K562 (cell line): ENCODE measurements around the gene TMEM217. TPM values are rescaled to one million over a fixed set of nuclear protein-coding genes. Genes with fewer than 3 reads are reported as not detected.

Experiments
- BRCA1 ChIP-seq, 2 experiments: fragments of 450-650 bp in 1 of 2; sonication (generic) in 1 of 2; formaldehyde crosslinking in 1 of 2; IDR thresholded peaks; 2 replicates each; pipeline versions ENCODE4 v1.5.0 to v1.6.1; 2017 to 2020; ENCODE audit warnings: mild to moderate bottlenecking in 1 of 2, missing genetic modification reagents in 1 of 2
- CBX1 ChIP-seq: sonication (generic); IDR thresholded peaks from 2 replicates; pipeline ENCODE4 v1.6.1; 2016; ENCODE audit warnings: antibody characterized with exemption, low read depth, mild to moderate bottlenecking
- CBX5 ChIP-seq: IDR thresholded peaks from 2 replicates; pipeline ENCODE4 v1.6.1; 2014; ENCODE audit warnings: low read depth, borderline replicate concordance
- CEBPG ChIP-seq, 3 experiments: fragments of 200-800 bp in 1 of 3; sonication (Bioruptor generic) in 1 of 3; sonication (generic) in 1 of 3; formaldehyde crosslinking in 1 of 3; IDR thresholded peaks in 2 of 3; conservative IDR thresholded peaks in 1 of 3; 2 replicates each; pipeline versions ENCODE4 v1.6.1 to v1.8.0; 2016 to 2022; ENCODE audit warnings: missing compliant biosample characterization in 2 of 3, missing genetic modification characterization in 2 of 3, mild to moderate bottlenecking in 1 of 3, missing genetic modification reagents in 1 of 3
- CTCF ChIP-seq, 3 experiments: IDR thresholded peaks in 2 of 3; conservative IDR thresholded peaks in 1 of 3; 2 replicates each; pipeline ENCODE4 v1.5.1; 2011 to 2012; ENCODE audit warnings: low read length in 3 of 3, mild to moderate bottlenecking in 3 of 3, control low read depth in 2 of 3, improper control_type of control experiment in 1 of 3, inconsistent platforms in 1 of 3, low read depth in 1 of 3, mixed read lengths in 1 of 3, moderate library complexity in 1 of 3; ENCODE audit not compliant: insufficient read depth in 2 of 3
- DDX20 ChIP-seq: fragments of 450-650 bp; IDR thresholded peaks from 2 replicates; pipeline ENCODE4 v1.6.1; 2016; ENCODE audit warnings: missing genetic modification characterization, low read depth, mild to moderate bottlenecking, missing compliant biosample characterization, moderate library complexity
- DMBX1 ChIP-seq: fragments of 250-450 bp; sonication (Bioruptor Pico); IDR thresholded peaks from 2 replicates; pipeline ENCODE4 v1.8.0; 2022; ENCODE audit warnings: inconsistent platforms, mild to moderate bottlenecking, moderate library complexity, borderline replicate concordance
- E2F1 ChIP-seq: sonication (generic); formaldehyde crosslinking; IDR thresholded peaks from 2 replicates; pipeline ENCODE4 v1.8.1; 2023; ENCODE audit warnings: mild to moderate bottlenecking, missing genetic modification reagents, moderate library complexity
- ETV5 ChIP-seq: sonication (generic); formaldehyde crosslinking; IDR thresholded peaks from 2 replicates; pipeline ENCODE4 v1.4.0; 2020; ENCODE audit warnings: low read depth, mild to moderate bottlenecking, missing genetic modification reagents
- EWSR1 ChIP-seq: fragments of 450-650 bp; IDR thresholded peaks from 2 replicates; pipeline ENCODE4 v1.6.1; 2018; ENCODE audit warnings: borderline replicate concordance, mild to moderate bottlenecking, low read depth, moderate library complexity; ENCODE audit not compliant: partially characterized antibody
- FOXM1 ChIP-seq, 2 experiments: fragments of 450-650 bp in 1 of 2; sonication (generic) in 1 of 2; formaldehyde crosslinking in 1 of 2; IDR thresholded peaks; 2 replicates each; pipeline versions ENCODE4 v1.6.1 to v1.9.0; 2017 to 2022; ENCODE audit warnings: low read depth in 2 of 2, mild to moderate bottlenecking in 2 of 2, missing genetic modification reagents in 1 of 2, moderate library complexity in 1 of 2
- GABPB1 ChIP-seq: sonication (generic); formaldehyde crosslinking; IDR thresholded peaks from 2 replicates; pipeline ENCODE4 v1.8.0; 2022; ENCODE audit warnings: mild to moderate bottlenecking, missing genetic modification reagents
- GABPB2 ChIP-seq: fragments of 250-450 bp; sonication (Bioruptor Pico); conservative IDR thresholded peaks from 2 replicates; pipeline ENCODE4 v1.5.1; 2021; ENCODE audit warnings: mild to moderate bottlenecking
- HDAC8 ChIP-seq: fragments of 450-650 bp; IDR thresholded peaks from 2 replicates; pipeline ENCODE4 v1.6.1; 2016; ENCODE audit warnings: mild to moderate bottlenecking, missing genetic modification characterization, moderate library complexity, missing compliant biosample characterization
- HMG20A ChIP-seq: fragments of 450-650 bp; formaldehyde crosslinking; conservative IDR thresholded peaks from 2 replicates; pipeline ENCODE4 v1.4.0; 2020; ENCODE audit warnings: mild to moderate bottlenecking, mixed read lengths
- IRF2 ChIP-seq: sonication (generic); formaldehyde crosslinking; IDR thresholded peaks from 2 replicates; pipeline ENCODE4 v1.8.1; 2022; ENCODE audit warnings: mild to moderate bottlenecking, missing genetic modification reagents
- KDM2B ChIP-seq: fragments of 250-450 bp; sonication (Bioruptor Pico); IDR thresholded peaks from 2 replicates; pipeline ENCODE4 v1.8.0; 2021; ENCODE audit warnings: mild to moderate bottlenecking, moderate library complexity
- LEF1 ChIP-seq: fragments of 450-650 bp; IDR thresholded peaks from 2 replicates; pipeline ENCODE4 v1.6.1; 2016; ENCODE audit warnings: mild to moderate bottlenecking
- MAZ ChIP-seq, 2 experiments: fragments of 450-650 bp in 1 of 2; sonication (generic) in 1 of 2; formaldehyde crosslinking; IDR thresholded peaks in 1 of 2; conservative IDR thresholded peaks in 1 of 2; 2 replicates each; pipeline versions ENCODE4 v1.4.0 to v1.5.0; 2020; ENCODE audit warnings: mild to moderate bottlenecking in 1 of 2, missing genetic modification reagents in 1 of 2
- MECOM ChIP-seq: fragments of 250-450 bp; sonication (Bioruptor Pico); IDR thresholded peaks from 2 replicates; pipeline ENCODE4 v1.8.0; 2022; ENCODE audit warnings: inconsistent platforms
- NR4A1 ChIP-seq, 2 experiments: fragments of 250-450 bp in 1 of 2; fragments of 450-650 bp in 1 of 2; sonication (Bioruptor Pico) in 1 of 2; IDR thresholded peaks; 2 replicates each; pipeline versions ENCODE4 v1.4.0 to v1.6.1; 2016 to 2020; ENCODE audit warnings: mild to moderate bottlenecking in 2 of 2, missing compliant biosample characterization in 1 of 2, missing genetic modification characterization in 1 of 2, moderate library complexity in 1 of 2
- PPARD ChIP-seq: fragments of 250-450 bp; sonication (Bioruptor Pico); IDR thresholded peaks from 2 replicates; pipeline ENCODE4 v1.8.0; 2022; ENCODE audit warnings: inconsistent platforms, mild to moderate bottlenecking, moderate library complexity
- TEAD1 ChIP-seq, 2 experiments: fragments of 450-650 bp in 1 of 2; sonication (generic) in 1 of 2; formaldehyde crosslinking; IDR thresholded peaks; 2 replicates each; pipeline versions ENCODE4 v1.4.0 to v1.8.0; 2020 to 2022; ENCODE audit warnings: mild to moderate bottlenecking in 2 of 2, missing genetic modification reagents in 1 of 2
- polyA plus RNA-seq, 8 experiments: library from polyadenylated mRNA; depleted of rRNA in 4 of 8; stranded (reverse) in 5 of 8; unstranded in 3 of 8; fragments of >200 nt; fragmentation: Nextera tagmentation in 2 of 8; fragmentation: Illumina TruSeq in 1 of 8; extraction: Ambion mirVana in 2 of 8; extraction: Trizol in 1 of 8; gene quantifications; 2 replicates each; pipeline versions ENCODE4 v1.2.1 to v1.2.3, GENCODE V29; 2011 to 2014; ENCODE audit warnings: inconsistent platforms in 1 of 8, missing spikeins in 1 of 8
- total RNA-seq, 7 experiments: library from RNA; depleted of rRNA in 6 of 7; stranded (reverse); fragments of >200 nt in 6 of 7; fragmentation: Illumina TruSeq in 2 of 7; extraction: Trizol in 2 of 7; gene quantifications; 2 replicates each; pipeline versions ENCODE4 v1.2.1 to v1.2.3, GENCODE V29; 2011 to 2021; ENCODE audit warnings: low replicate concordance in 1 of 7

Gene TMEM217
- total and polyA plus RNA-seq, 9 of the 15 experiments (the other 6 are each of a cell fraction or from before 2014, with no cell fraction given) = 1.3 to 8.0 (median 1.9) TPM

- peak; percentile 99 for TF ChIP-seq DMBX1
- no peak for TF ChIP-seq KDM2B (CRISPR knock-in tag)
- TF ChIP-seq DDX20 = peak; percentile 67; the same call in 1 of the 2 replicates
- TF ChIP-seq CBX5 = 0 out of 2 replicates have a peak, but pooled peaks have one; percentile 25
- TF ChIP-seq GABPB2 (CRISPR knock-in tag) = no peak
- no peak; the same call in 1 of the 2 replicates for TF ChIP-seq GABPB1 (CRISPR knock-in tag)
- peak; percentile 93 to 95 for TF ChIP-seq MAZ (CRISPR knock-in tag; conservative IDR thresholded peaks at IDR 0.05 in 1 of 2, IDR thresholded peaks at IDR 0.05 in 1 of 2)
- peak; percentile 92; the same call in 1 of the 2 replicates for TF ChIP-seq NR4A1 (CRISPR knock-in tag; IDR thresholded peaks at IDR 0.05)
- peak; percentile 98 for TF ChIP-seq NR4A1 (tag; IDR thresholded peaks at IDR 0.05)
- peak; percentile 91 to 99 for TF ChIP-seq TEAD1 (CRISPR knock-in tag; IDR thresholded peaks at IDR 0.05)
- TF ChIP-seq CEBPG (CRISPR knock-in tag; IDR thresholded peaks at IDR 0.05) = no peak; the same call in 1 of the 2 replicates
- peak in 1 of 2 experiments; percentile 78; a peak in 2 of 4 replicates for TF ChIP-seq CEBPG (tag; conservative IDR thresholded peaks at IDR 0.05 in 1 of 2, IDR thresholded peaks at IDR 0.05 in 1 of 2)
- TF ChIP-seq ETV5 = peak; percentile 76
- TF ChIP-seq FOXM1 (IDR thresholded peaks at IDR 0.05; ENCODE audit: low read depth) = peak; percentile 99
- TF ChIP-seq FOXM1 (CRISPR knock-in tag; IDR thresholded peaks at IDR 0.05; ENCODE audit: low read depth) = no peak
- TF ChIP-seq CBX1 = no peak
- no peak for TF ChIP-seq BRCA1 (IDR thresholded peaks at IDR 0.05)
- TF ChIP-seq BRCA1 (CRISPR knock-in tag; IDR thresholded peaks at IDR 0.05) = no peak
- peak; percentile 59; the same call in 1 of the 2 replicates for TF ChIP-seq HMG20A (CRISPR knock-in tag)
- TF ChIP-seq MECOM = peak; percentile 92
- TF ChIP-seq CTCF (IDR thresholded peaks at IDR 0.05 in 2 of 3, conservative IDR thresholded peaks at IDR 0.05 in 1 of 3; ENCODE audit: insufficient read depth in 2 of 3, low read depth in 1 of 3, low read length in 3 of 3) = no peak
- TF ChIP-seq IRF2 (CRISPR knock-in tag) = no peak
- TF ChIP-seq LEF1 = peak; percentile 95
- no peak for TF ChIP-seq EWSR1
- 0 out of 2 replicates have a peak, but pooled peaks have one; percentile 42 for TF ChIP-seq HDAC8
- no peak for TF ChIP-seq PPARD (CRISPR knock-in tag)
- TF ChIP-seq E2F1 (CRISPR knock-in tag) = no peak
These were observed 44.2 kb upstream of the TMEM217 start (continued) for GRCh38 chr6:37302086-37302686.
